Adrenal gland (tissue), 12 donors: ENCODE results near the gene MPIG6B. TPM values are rescaled to one million over a fixed set of nuclear protein-coding genes. Genes with fewer than 3 reads are reported as not detected.
"Not testable (repeated sequence)": the region's sequence is repeated elsewhere in the genome, so short reads cannot be mapped to it uniquely, and the experiment has no call there.

ENCODE experiments used
- DNase-seq, 7 donors: peaks; one replicate each; pipeline ENCODE4 v3.0.0-alpha.2; 2019 to 2020
- H3K27ac ChIP-seq, 5 donors: fragments of 200-600 bp; sonication (generic) in 4 of 5; 1 replicate in 3 of 5; 2 replicates in 2 of 5; pipeline versions ENCODE4 v1.5.1 to v1.8.0; 2016 to 2020; ENCODE audit warnings: mild to moderate bottlenecking in 1 of 5
- H3K27me3 ChIP-seq: fragments of 200-600 bp; 2 replicates; pipeline ENCODE4 v1.8.0; 2021
- H3K36me3 ChIP-seq, 2 donors: fragments of 200-600 bp; replicated peaks in 1 of 2; 1 replicate in 1 of 2; 2 replicates in 1 of 2; pipeline versions ENCODE4 v1.5.1 to v1.8.0; 2018 to 2022
- H3K4me1 ChIP-seq, 2 donors: fragments of 200-600 bp; replicated peaks in 1 of 2; 1 replicate in 1 of 2; 2 replicates in 1 of 2; pipeline versions ENCODE4 v1.5.1 to v1.8.0; 2018 to 2021
- H3K4me3 ChIP-seq, 4 donors: fragments of 200-600 bp; sonication (generic) in 3 of 4; one replicate each; pipeline ENCODE4 v1.5.1; 2016 to 2018
- H3K9me3 ChIP-seq, 3 donors: fragments of 200-600 bp; sonication (generic) in 1 of 3; replicated peaks in 1 of 3; 1 replicate in 2 of 3; 2 replicates in 1 of 3; pipeline versions ENCODE4 v1.5.1 to v1.8.0; 2016 to 2021
- CTCF ChIP-seq, 6 experiments: fragments of 450-650 bp in 4 of 6; fragments of 200-600 bp in 2 of 6; sonication (generic) in 1 of 6; IDR thresholded peaks; 1 replicate in 5 of 6; 2 replicates in 1 of 6; pipeline versions ENCODE4 v1.5.1 to v1.8.0; 2016 to 2021; ENCODE audit warnings: antibody characterized with exemption in 6 of 6, mild to moderate bottlenecking in 2 of 6, moderate library complexity in 1 of 6
- POLR2A ChIP-seq, 2 donors: fragments of 450-650 bp; IDR thresholded peaks; one replicate each; pipeline ENCODE4 v1.6.1; 2017; ENCODE audit warnings: antibody characterized with exemption in 2 of 2, mild to moderate bottlenecking in 2 of 2, moderate library complexity in 1 of 2
- WGBS, 4 donors: extraction: QIAGEN DNeasy Blood & Tissue Kit in 2 of 4; methylation state at CpG; one replicate each; pipeline versions ENCODE4 v1.1.5 to v1.1.7; 2013 to 2017; 5-methylcytosine and 5-hydroxymethylcytosine counted together
- intact Hi-C, 2 donors: fragments of 100-400 bp; cut with DNase I; formaldehyde crosslinking; loops; one replicate each; pipeline versions ENCODE4 v1.14.1 to v1.15.0; 2022 to 2023
- polyA plus RNA-seq, 3 donors: library from polyadenylated mRNA; stranded (reverse); fragments of 200-250 nt in 2 of 3; fragments of 350-450 nt in 1 of 3; fragmentation: Illumina TruSeq in 1 of 3; extraction: RNeasy Lipid Tissue Mini Kit (QIAGEN cat#74804) in 1 of 3; gene quantifications; one replicate each; pipeline ENCODE4 v1.2.3, GENCODE V29; 2013 to 2014
- total RNA-seq, 9 donors: library from RNA; depleted of rRNA in 4 of 9; stranded (reverse); fragments of >200 nt in 4 of 9; fragments of 120-200 nt in 1 of 9; fragmentation: NEBNext Ultra II Directional in 1 of 9; extraction: Animal tissue kit (Norgen Biotek cat#: 25700) in 1 of 9; gene quantifications; one replicate each; pipeline versions ENCODE4 v1.1.0 to v1.2.4, GENCODE V29; 2013 to 2023
- donor health status: healthy with polysubstance abuse.
- donor health status: Bipolar disorder and iron deficiency.
- donor health status: DM: yes; HTN: yes; CAD: no.
- donor health status: DM: no; HTN: no; CAD: no.
- donor health status: DM: no; HTN: no; CAD: no.
- donor health status: DM: yes; HTN: yes; CAD: no.

MPIG6B gene
- total and polyA plus RNA-seq, 12 donors = 0.07 to 0.65 (median 0.15) TPM; not detected in 8

GRCh38 chr6:31706599-31706998 is 16.6 kb upstream of the MPIG6B start, which contains the start of gene LY6G6F:
TSS of gene LY6G6F (plus strand) at chr6:31706866. CDS start at chr6:31706907, 41 bp downstream.
- no peaks in the 10 kb centered on the region for H3K9me3 ChIP-seq
- H3K27me3 ChIP-seq = no peaks in the 10 kb centered on the region
- H3K4me3 ChIP-seq = no peak within 1 kb of the TSS
- intact Hi-C loops = no loop called here
- peaks cover 7 to 13% of the 10 kb centered on the region in 2 donors for H3K4me1 ChIP-seq
- no peak for DNase-seq
- H3K27ac ChIP-seq = peak within 1 kb of the TSS in 1 of 5 donors; percentile 14
- TF ChIP-seq CTCF (IDR thresholded peaks at IDR 0.05) = no peak
- no peak for TF ChIP-seq POLR2A (IDR thresholded peaks at IDR 0.05)
- WGBS, 4 donors = 55 to 75% (median 68%) methylated on average over 3 of the region's 3 CpGs
- H3K36me3 ChIP-seq = no peaks in the 10 kb centered on the region

GRCh38 chr6:31707701-31708100 is 15.5 kb upstream of the MPIG6B start:
- TF ChIP-seq CTCF (IDR thresholded peaks at IDR 0.05) = no peak
- TF ChIP-seq POLR2A (IDR thresholded peaks at IDR 0.05) = no peak
- Histone ChIP-seq H3K27ac (no peak overlapping the region), H3K27me3 (no peaks in the 10 kb centered on the region), H3K36me3 (no peaks in the 10 kb centered on the region), H3K4me1 (peaks cover 0 to 6% of the 10 kb centered on the region in 2 donors), H3K4me3 (no peak overlapping the region), H3K9me3 (no peaks in the 10 kb centered on the region)
- DNase-seq = no peak
- 80 to 92% (median 87%) methylated on average over 1 to 10 of the region's 10 CpGs for WGBS, 4 donors
- intact Hi-C loops = no loop called here

- H3K27me3 ChIP-seq = no peaks in the 10 kb centered on the region
- H3K4me1 ChIP-seq = peaks cover 0 to 6% of the 10 kb centered on the region in 2 donors
- H3K27ac ChIP-seq = no peak overlapping the region
- no peaks in the 10 kb centered on the region for H3K9me3 ChIP-seq
- DNase-seq = no peak
- intact Hi-C loops = no loop called here
- H3K36me3 ChIP-seq = no peaks in the 10 kb centered on the region
- TF ChIP-seq CTCF (IDR thresholded peaks at IDR 0.05) = no peak
- no peak for TF ChIP-seq POLR2A (IDR thresholded peaks at IDR 0.05)
- H3K4me3 ChIP-seq = no peak overlapping the region
- WGBS, 4 donors = 86 to 92% (median 90%) methylated on average over 3 of the region's 3 CpGs
These were observed 14.9 kb upstream of the MPIG6B start for GRCh38 chr6:31708224-31708623.

GRCh38 chr6:31709157-31709556 is 14.0 kb upstream of the MPIG6B start:
- intact Hi-C loops, H3K27ac ChIP-seq, H3K27me3 ChIP-seq, H3K9me3 ChIP-seq, H3K36me3 ChIP-seq, DNase-seq, H3K4me1 ChIP-seq, H3K4me3 ChIP-seq: not testable (repeated sequence)
- 79 to 94% (median 86%) methylated on average over 10 to 11 of the region's 11 CpGs for WGBS, 4 donors

- Histone ChIP-seq H3K36me3 (no peaks in the 10 kb centered on the region), H3K9me3 (no peaks in the 10 kb centered on the region), H3K27me3 (no peaks in the 10 kb centered on the region), H3K4me3 (no peak overlapping the region), H3K4me1 (no peaks in the 10 kb centered on the region), H3K27ac (no peak overlapping the region)
- intact Hi-C loops = no loop called here
- WGBS, 4 donors = 55 to 65% (median 62%) methylated on average over 5 of the region's 5 CpGs
- no peak for TF ChIP-seq POLR2A (IDR thresholded peaks at IDR 0.05)
- DNase-seq = no peak
These were observed 12.5 kb upstream of the MPIG6B start for GRCh38 chr6:31710523-31711219.
